DOHH2 (cell line): ENCODE results near the gene NFATC3.

Experiments
- EZH2phosphoT487 ChIP-seq: fragments of 200-600 bp; sonication (generic); IDR thresholded peaks from 2 replicates; pipeline ENCODE4 v1.6.1; 2017; ENCODE audit warnings: borderline replicate concordance, mild to moderate bottlenecking, antibody characterized with exemption, low read length, moderate library complexity, mixed read lengths
- TF ChIP-seq, protein P1 (sequence below): fragments of 200-600 bp; sonication (generic); IDR thresholded peaks from one replicate; pipeline ENCODE4 v1.5.1; 2014; ENCODE audit warnings: antibody characterized with exemption, mild to moderate bottlenecking, low read depth, low read length; ENCODE audit not compliant: poor library complexity, severe bottlenecking

DNA sequence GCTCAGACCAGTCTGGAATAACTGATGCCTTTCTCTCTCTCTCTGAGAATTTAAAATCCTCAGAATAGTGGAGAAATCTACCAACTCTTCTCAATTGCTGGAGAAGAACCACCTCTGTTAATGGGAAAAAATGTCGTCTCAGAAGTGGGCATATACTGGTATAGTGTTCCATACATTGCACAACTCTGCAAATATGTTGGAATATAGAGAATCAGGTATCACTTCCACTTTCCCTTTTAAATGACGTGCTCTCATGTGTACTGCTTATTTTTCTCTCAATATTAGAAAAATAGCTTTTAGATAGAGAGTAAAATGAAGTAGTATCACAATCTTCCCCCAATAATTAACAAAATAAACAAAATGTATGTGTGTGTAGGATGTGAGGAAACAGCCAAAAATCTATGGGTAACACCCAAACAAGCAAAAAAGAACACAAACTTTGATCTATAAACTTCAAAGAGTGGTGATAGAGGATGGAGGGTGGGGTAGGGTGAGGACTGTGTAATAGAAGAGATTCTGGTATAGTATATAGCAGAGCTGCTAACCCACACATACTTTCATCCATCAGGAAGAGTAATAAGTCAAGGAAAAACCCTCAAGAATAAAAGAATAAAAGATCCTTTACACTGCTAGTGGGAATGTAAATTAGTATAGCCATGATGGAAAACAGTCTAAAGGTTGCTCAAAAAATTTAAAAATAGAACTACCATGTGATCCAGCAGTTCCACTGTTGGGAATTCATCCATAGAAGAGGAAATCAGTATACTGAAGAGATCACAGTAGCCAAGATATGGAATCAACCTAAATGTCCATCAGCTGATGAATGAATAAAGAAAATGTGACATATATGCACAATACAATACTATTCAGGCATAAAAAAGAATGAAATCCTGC is 46.9 kb downstream of the NFATC3 start:
- TF ChIP-seq, protein P1, sequence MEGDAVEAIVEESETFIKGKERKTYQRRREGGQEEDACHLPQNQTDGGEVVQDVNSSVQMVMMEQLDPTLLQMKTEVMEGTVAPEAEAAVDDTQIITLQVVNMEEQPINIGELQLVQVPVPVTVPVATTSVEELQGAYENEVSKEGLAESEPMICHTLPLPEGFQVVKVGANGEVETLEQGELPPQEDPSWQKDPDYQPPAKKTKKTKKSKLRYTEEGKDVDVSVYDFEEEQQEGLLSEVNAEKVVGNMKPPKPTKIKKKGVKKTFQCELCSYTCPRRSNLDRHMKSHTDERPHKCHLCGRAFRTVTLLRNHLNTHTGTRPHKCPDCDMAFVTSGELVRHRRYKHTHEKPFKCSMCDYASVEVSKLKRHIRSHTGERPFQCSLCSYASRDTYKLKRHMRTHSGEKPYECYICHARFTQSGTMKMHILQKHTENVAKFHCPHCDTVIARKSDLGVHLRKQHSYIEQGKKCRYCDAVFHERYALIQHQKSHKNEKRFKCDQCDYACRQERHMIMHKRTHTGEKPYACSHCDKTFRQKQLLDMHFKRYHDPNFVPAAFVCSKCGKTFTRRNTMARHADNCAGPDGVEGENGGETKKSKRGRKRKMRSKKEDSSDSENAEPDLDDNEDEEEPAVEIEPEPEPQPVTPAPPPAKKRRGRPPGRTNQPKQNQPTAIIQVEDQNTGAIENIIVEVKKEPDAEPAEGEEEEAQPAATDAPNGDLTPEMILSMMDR = no peak
- TF ChIP-seq EZH2phosphoT487 = no peak
